GM18505 (cell line): ENCODE results near the gene DOCK2.

Source experiments
- ATAC-seq: cut with Tn5 transposase; IDR thresholded peaks from one replicate; pipeline ENCODE4 v1.9.1; 2021; ENCODE audit not compliant: unreplicated experiment
- POLR2A ChIP-seq: IDR thresholded peaks from 4 replicates; pipeline ENCODE4 v1.6.1; 2011; ENCODE audit warnings: borderline replicate concordance; ENCODE audit not compliant: insufficient read depth, insufficient read length; ENCODE audit errors: extremely low read depth

The DOCK2 gene

GRCh38 chr5:169909945-169910344 is 272.9 kb downstream of the DOCK2 start:
- no peak for TF ChIP-seq POLR2A

GRCh38 chr5:169910393-169910792 is 273.3 kb downstream of the DOCK2 start:
- TF ChIP-seq POLR2A: no peak
- ATAC-seq: no peak

More at GRCh38 chr5:169909945-169910344, 272.9 kb downstream of the DOCK2 start:
- ATAC-seq: no peak

- ATAC-seq: no peak
- no peak for TF ChIP-seq POLR2A
These were observed 274.6 kb downstream of the DOCK2 start for GRCh38 chr5:169911448-169912212.

- no peak for ATAC-seq
These were observed 276.4 kb downstream of the DOCK2 start for GRCh38 chr5:169913479-169913878.

GRCh38 chr5:169914766-169915165 is 277.7 kb downstream of the DOCK2 start:
- TF ChIP-seq POLR2A: no peak
- no peak for ATAC-seq

More at GRCh38 chr5:169913479-169913878, 276.4 kb downstream of the DOCK2 start:
- no peak for TF ChIP-seq POLR2A

- no peak for TF ChIP-seq POLR2A
- ATAC-seq: no peak
These were observed 280.4 kb downstream of the DOCK2 start for GRCh38 chr5:169917500-169917899.

- no peak for ATAC-seq
- TF ChIP-seq POLR2A: no peak
These were observed 281.2 kb downstream of the DOCK2 start for GRCh38 chr5:169918228-169918627.

GRCh38 chr5:169920474-169920873 is 283.4 kb downstream of the DOCK2 start:
- no peak for TF ChIP-seq POLR2A
- no peak for ATAC-seq

GRCh38 chr5:169921384-169921783 is 284.3 kb downstream of the DOCK2 start:
- no peak for TF ChIP-seq POLR2A

GRCh38 chr5:169921949-169922348 is 284.9 kb downstream of the DOCK2 start:
- TF ChIP-seq POLR2A: no peak
- no peak for ATAC-seq

More at GRCh38 chr5:169921384-169921783, 284.3 kb downstream of the DOCK2 start:
- ATAC-seq: no peak

- no peak for ATAC-seq
- no peak for TF ChIP-seq POLR2A
These were observed 285.4 kb downstream of the DOCK2 start for GRCh38 chr5:169922474-169922873.

GRCh38 chr5:169923988-169924387 is 286.9 kb downstream of the DOCK2 start:
- no peak for TF ChIP-seq POLR2A
- ATAC-seq: no peak

GRCh38 chr5:169933127-169933526 is 296.1 kb downstream of the DOCK2 start:
- TF ChIP-seq POLR2A: no peak
- ATAC-seq: no peak

GRCh38 chr5:169933616-169934015 is 296.5 kb downstream of the DOCK2 start:
- no peak for TF ChIP-seq POLR2A
- no peak for ATAC-seq
